ENCODE measurements around the gene SASH3. TPM values are rescaled to one million over a fixed set of nuclear protein-coding genes. Genes with fewer than 3 reads are reported as not detected.

SASH3 gene
- polyA plus RNA-seq, 1 donor (not counting 4 experiments of a cell fraction or from before 2014, with no cell fraction given) = 0.09 TPM

GRCh38 chrX:129790808-129791207, 11.1 kb downstream of the SASH3 start:
- H4K20me1 ChIP-seq (ENCODE audit: control insufficient read depth, extremely low read depth, insufficient read depth, low read length) = no peaks in the 10 kb centered on the region
- H3K9ac ChIP-seq (ENCODE audit: control insufficient read depth, extremely low read depth, insufficient read depth, low read length) = no peak overlapping the region
- no peaks in the 10 kb centered on the region for H3K79me2 ChIP-seq (ENCODE audit: control insufficient read depth, insufficient read depth, low read length)
- no peaks in the 10 kb centered on the region for H3K9me3 ChIP-seq (ENCODE audit: control insufficient read depth, low read depth, low read length)
- no peaks in the 10 kb centered on the region for H3K9me1 ChIP-seq (ENCODE audit: control insufficient read depth, extremely low read depth, insufficient read depth, low read length)
- dilution Hi-C loops (cut with MboI; ENCODE audit: extremely low pct_ligation_motif_present, low sequenced_read_pairs) = loop anchor here (10.0 kb wide), 1 partner anchor 46 kb away; no protein-coding TSS in a partner anchor
- FAIRE-seq (no peak), DNase-seq (ENCODE audit: low read depth, low spot score) (no peak)
- H3K27ac ChIP-seq (ENCODE audit: control insufficient read depth, insufficient read depth, low read length) = no peak overlapping the region
- H3K36me3 ChIP-seq (ENCODE audit: control insufficient read depth in 2 of 2, extremely low read depth in 1 of 2, insufficient read depth in 2 of 2, low read length in 2 of 2) = no peaks in the 10 kb centered on the region
- no peaks in the 10 kb centered on the region for H3K4me1 ChIP-seq (ENCODE audit: control insufficient read depth, extremely low read depth, insufficient read depth, low read length)
- H3K27me3 ChIP-seq (ENCODE audit: control insufficient read depth, extremely low read depth, insufficient read depth, low read length) = no peaks in the 10 kb centered on the region
- H2AFZ ChIP-seq (ENCODE audit: control insufficient read depth, low read length) = no peak overlapping the region
- H3K4me3 ChIP-seq (ENCODE audit: control insufficient read depth in 2 of 3, extremely low read depth in 1 of 3, insufficient read depth in 2 of 3, low read depth in 1 of 3, low read length in 3 of 3) = no peak overlapping the region
- no peak for TF ChIP-seq EZH2 (IDR thresholded peaks at IDR 0.05; ENCODE audit: low read length)
- H3K4me2 ChIP-seq (ENCODE audit: control insufficient read depth, extremely low read depth, insufficient read depth, low read depth, low read length) = no peak overlapping the region

- no peak for TF ChIP-seq CTCF (optimal IDR thresholded peaks at IDR 0.05 in 1 of 3, IDR thresholded peaks at IDR 0.05 in 1 of 3, conservative IDR thresholded peaks at IDR 0.05 in 1 of 3; ENCODE audit: extremely low read depth in 1 of 3, insufficient read depth in 2 of 3, low read length in 3 of 3)
- no peak for TF ChIP-seq EZH2 (IDR thresholded peaks at IDR 0.05; ENCODE audit: low read length)
- H3K4me1 ChIP-seq (ENCODE audit: control insufficient read depth, extremely low read depth, insufficient read depth, low read length) = no peaks in the 10 kb centered on the region
- H3K9me3 ChIP-seq (ENCODE audit: control insufficient read depth, low read depth, low read length) = no peaks in the 10 kb centered on the region
- no peak overlapping the region for H3K9ac ChIP-seq (ENCODE audit: control insufficient read depth, extremely low read depth, insufficient read depth, low read length)
- dilution Hi-C loops (cut with MboI; ENCODE audit: extremely low pct_ligation_motif_present, low sequenced_read_pairs) = loop anchor here (10.0 kb wide), 1 partner anchor 47 kb away; no protein-coding TSS in a partner anchor
- H2AFZ ChIP-seq (ENCODE audit: control insufficient read depth, low read length) = no peak overlapping the region
- H3K36me3 ChIP-seq (ENCODE audit: control insufficient read depth in 2 of 2, extremely low read depth in 1 of 2, insufficient read depth in 2 of 2, low read length in 2 of 2) = no peaks in the 10 kb centered on the region
- FAIRE-seq (no peak), DNase-seq (ENCODE audit: low read depth, low spot score) (no peak)
- no peaks in the 10 kb centered on the region for H3K27me3 ChIP-seq (ENCODE audit: control insufficient read depth, extremely low read depth, insufficient read depth, low read length)
- no peak overlapping the region for H3K4me3 ChIP-seq (ENCODE audit: control insufficient read depth in 2 of 3, extremely low read depth in 1 of 3, insufficient read depth in 2 of 3, low read depth in 1 of 3, low read length in 3 of 3)
- H4K20me1 ChIP-seq (ENCODE audit: control insufficient read depth, extremely low read depth, insufficient read depth, low read length) = no peaks in the 10 kb centered on the region
- H3K4me2 ChIP-seq (ENCODE audit: control insufficient read depth, extremely low read depth, insufficient read depth, low read depth, low read length) = no peak overlapping the region
- no peaks in the 10 kb centered on the region for H3K79me2 ChIP-seq (ENCODE audit: control insufficient read depth, insufficient read depth, low read length)
- no peaks in the 10 kb centered on the region for H3K9me1 ChIP-seq (ENCODE audit: control insufficient read depth, extremely low read depth, insufficient read depth, low read length)
- H3K27ac ChIP-seq (ENCODE audit: control insufficient read depth, insufficient read depth, low read length) = no peak overlapping the region
These were observed 11.6 kb downstream of the SASH3 start for GRCh38 chrX:129791336-129791735.

GRCh38 chrX:129791961-129792570, 12.3 kb downstream of the SASH3 start:
- DNase-seq (ENCODE audit: low read depth, low spot score) (no peak), FAIRE-seq (no peak)
- H3K4me2 ChIP-seq (ENCODE audit: control insufficient read depth, extremely low read depth, insufficient read depth, low read depth, low read length) = no peak overlapping the region
- no peak for TF ChIP-seq EZH2 (IDR thresholded peaks at IDR 0.05; ENCODE audit: low read length)
- TF ChIP-seq CTCF (optimal IDR thresholded peaks at IDR 0.05 in 1 of 3, IDR thresholded peaks at IDR 0.05 in 1 of 3, conservative IDR thresholded peaks at IDR 0.05 in 1 of 3; ENCODE audit: extremely low read depth in 1 of 3, insufficient read depth in 2 of 3, low read length in 3 of 3) = no peak
- dilution Hi-C loops (cut with MboI; ENCODE audit: extremely low pct_ligation_motif_present, low sequenced_read_pairs) = loop anchor here (10.0 kb wide), 1 partner anchor 47 kb away; no protein-coding TSS in a partner anchor
- H3K79me2 ChIP-seq (ENCODE audit: control insufficient read depth, insufficient read depth, low read length) = no peaks in the 10 kb centered on the region
- no peaks in the 10 kb centered on the region for H3K36me3 ChIP-seq (ENCODE audit: control insufficient read depth in 2 of 2, extremely low read depth in 1 of 2, insufficient read depth in 2 of 2, low read length in 2 of 2)
- no peaks in the 10 kb centered on the region for H3K9me1 ChIP-seq (ENCODE audit: control insufficient read depth, extremely low read depth, insufficient read depth, low read length)
- H4K20me1 ChIP-seq (ENCODE audit: control insufficient read depth, extremely low read depth, insufficient read depth, low read length) = no peaks in the 10 kb centered on the region
- no peaks in the 10 kb centered on the region for H3K9me3 ChIP-seq (ENCODE audit: control insufficient read depth, low read depth, low read length)
- no peak overlapping the region for H3K27ac ChIP-seq (ENCODE audit: control insufficient read depth, insufficient read depth, low read length)
- no peaks in the 10 kb centered on the region for H3K4me1 ChIP-seq (ENCODE audit: control insufficient read depth, extremely low read depth, insufficient read depth, low read length)
- H3K27me3 ChIP-seq (ENCODE audit: control insufficient read depth, extremely low read depth, insufficient read depth, low read length) = no peaks in the 10 kb centered on the region
- no peak overlapping the region for H3K9ac ChIP-seq (ENCODE audit: control insufficient read depth, extremely low read depth, insufficient read depth, low read length)
- H3K4me3 ChIP-seq (ENCODE audit: control insufficient read depth in 2 of 3, extremely low read depth in 1 of 3, insufficient read depth in 2 of 3, low read depth in 1 of 3, low read length in 3 of 3) = no peak overlapping the region
- no peak overlapping the region for H2AFZ ChIP-seq (ENCODE audit: control insufficient read depth, low read length)
